Measurements from ENCODE around the gene CDH23.

CDH23 gene

GRCh38 chr10:71685554-71686232 is 289.0 kb downstream of the CDH23 start:
- TF ChIP-seq ZNF565 (CRISPR knock-in tag; conservative IDR thresholded peaks at IDR 0.05; ENCODE audit: low read depth) (no peak), PPARA (CRISPR knock-in tag; IDR thresholded peaks at IDR 0.05; ENCODE audit: borderline replicate concordance) (no peak), ZFP3 (CRISPR knock-in tag; IDR thresholded peaks at IDR 0.05) (no peak), RARB (CRISPR knock-in tag; IDR thresholded peaks at IDR 0.05) (no peak), OSR1 (CRISPR knock-in tag; IDR thresholded peaks at IDR 0.05) (no peak), GLIS3 (CRISPR knock-in tag; IDR thresholded peaks at IDR 0.05) (no peak), CSDC2 (CRISPR knock-in tag; IDR thresholded peaks at IDR 0.05) (no peak), ISL1 (CRISPR knock-in tag; IDR thresholded peaks at IDR 0.05) (no peak), SNAI2 (CRISPR knock-in tag; IDR thresholded peaks at IDR 0.05) (no peak), ZFP30 (CRISPR knock-in tag; IDR thresholded peaks at IDR 0.05) (no peak), ESRRG (CRISPR knock-in tag; IDR thresholded peaks at IDR 0.05) (no peak), ZNF8 (CRISPR knock-in tag; IDR thresholded peaks at IDR 0.05) (no peak), TCF4 (CRISPR knock-in tag; IDR thresholded peaks at IDR 0.05; ENCODE audit: borderline replicate concordance) (no peak), TOX (CRISPR knock-in tag; IDR thresholded peaks at IDR 0.05; ENCODE audit: borderline replicate concordance) (no peak), ARNTL (CRISPR knock-in tag; IDR thresholded peaks at IDR 0.05; ENCODE audit: borderline replicate concordance, low read depth) (no peak)
- TF ChIP-seq, protein P1, sequence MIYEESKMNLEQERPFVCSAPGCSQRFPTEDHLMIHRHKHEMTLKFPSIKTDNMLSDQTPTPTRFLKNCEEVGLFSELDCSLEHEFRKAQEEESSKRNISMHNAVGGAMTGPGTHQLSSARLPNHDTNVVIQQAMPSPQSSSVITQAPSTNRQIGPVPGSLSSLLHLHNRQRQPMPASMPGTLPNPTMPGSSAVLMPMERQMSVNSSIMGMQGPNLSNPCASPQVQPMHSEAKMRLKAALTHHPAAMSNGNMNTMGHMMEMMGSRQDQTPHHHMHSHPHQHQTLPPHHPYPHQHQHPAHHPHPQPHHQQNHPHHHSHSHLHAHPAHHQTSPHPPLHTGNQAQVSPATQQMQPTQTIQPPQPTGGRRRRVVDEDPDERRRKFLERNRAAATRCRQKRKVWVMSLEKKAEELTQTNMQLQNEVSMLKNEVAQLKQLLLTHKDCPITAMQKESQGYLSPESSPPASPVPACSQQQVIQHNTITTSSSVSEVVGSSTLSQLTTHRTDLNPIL (CRISPR knock-in tag; IDR thresholded peaks at IDR 0.05; ENCODE audit: low read depth): no peak
- TF ChIP-seq, protein P2, sequence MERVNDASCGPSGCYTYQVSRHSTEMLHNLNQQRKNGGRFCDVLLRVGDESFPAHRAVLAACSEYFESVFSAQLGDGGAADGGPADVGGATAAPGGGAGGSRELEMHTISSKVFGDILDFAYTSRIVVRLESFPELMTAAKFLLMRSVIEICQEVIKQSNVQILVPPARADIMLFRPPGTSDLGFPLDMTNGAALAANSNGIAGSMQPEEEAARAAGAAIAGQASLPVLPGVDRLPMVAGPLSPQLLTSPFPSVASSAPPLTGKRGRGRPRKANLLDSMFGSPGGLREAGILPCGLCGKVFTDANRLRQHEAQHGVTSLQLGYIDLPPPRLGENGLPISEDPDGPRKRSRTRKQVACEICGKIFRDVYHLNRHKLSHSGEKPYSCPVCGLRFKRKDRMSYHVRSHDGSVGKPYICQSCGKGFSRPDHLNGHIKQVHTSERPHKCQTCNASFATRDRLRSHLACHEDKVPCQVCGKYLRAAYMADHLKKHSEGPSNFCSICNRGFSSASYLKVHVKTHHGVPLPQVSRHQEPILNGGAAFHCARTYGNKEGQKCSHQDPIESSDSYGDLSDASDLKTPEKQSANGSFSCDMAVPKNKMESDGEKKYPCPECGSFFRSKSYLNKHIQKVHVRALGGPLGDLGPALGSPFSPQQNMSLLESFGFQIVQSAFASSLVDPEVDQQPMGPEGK (CRISPR knock-in tag; IDR thresholded peaks at IDR 0.05; ENCODE audit: borderline replicate concordance): no peak
- TF ChIP-seq, protein P3, sequence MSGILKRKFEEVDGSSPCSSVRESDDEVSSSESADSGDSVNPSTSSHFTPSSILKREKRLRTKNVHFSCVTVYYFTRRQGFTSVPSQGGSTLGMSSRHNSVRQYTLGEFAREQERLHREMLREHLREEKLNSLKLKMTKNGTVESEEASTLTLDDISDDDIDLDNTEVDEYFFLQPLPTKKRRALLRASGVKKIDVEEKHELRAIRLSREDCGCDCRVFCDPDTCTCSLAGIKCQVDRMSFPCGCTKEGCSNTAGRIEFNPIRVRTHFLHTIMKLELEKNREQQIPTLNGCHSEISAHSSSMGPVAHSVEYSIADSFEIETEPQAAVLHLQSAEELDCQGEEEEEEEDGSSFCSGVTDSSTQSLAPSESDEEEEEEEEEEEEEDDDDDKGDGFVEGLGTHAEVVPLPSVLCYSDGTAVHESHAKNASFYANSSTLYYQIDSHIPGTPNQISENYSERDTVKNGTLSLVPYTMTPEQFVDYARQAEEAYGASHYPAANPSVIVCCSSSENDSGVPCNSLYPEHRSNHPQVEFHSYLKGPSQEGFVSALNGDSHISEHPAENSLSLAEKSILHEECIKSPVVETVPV (CRISPR knock-in tag; IDR thresholded peaks at IDR 0.05): no peak
- no peak for ATAC-seq

DNA sequence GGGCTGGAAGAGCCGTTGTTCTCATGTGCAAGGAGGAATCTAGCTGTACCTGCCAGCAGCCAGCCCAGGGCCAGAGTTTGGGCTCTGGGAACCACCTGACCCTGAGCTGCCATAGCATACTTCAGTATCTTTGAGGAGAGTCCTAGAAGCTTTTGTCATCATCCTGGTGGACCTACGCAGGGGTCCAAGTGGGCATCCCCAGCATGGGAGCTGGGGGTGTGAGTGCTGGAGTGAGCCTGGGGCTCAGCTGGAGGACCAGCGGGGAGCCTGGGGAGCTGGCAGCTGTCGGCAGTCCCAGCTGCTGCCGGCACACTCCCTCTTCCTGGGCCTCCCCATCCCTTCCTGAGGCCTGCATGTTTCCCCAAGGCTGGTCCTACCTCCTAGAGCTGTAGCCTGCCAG is 290.4 kb downstream of the CDH23 start:
- no peak for ATAC-seq
- TF ChIP-seq RARB (CRISPR knock-in tag; IDR thresholded peaks at IDR 0.05) (no peak), CSDC2 (CRISPR knock-in tag; IDR thresholded peaks at IDR 0.05) (no peak), OSR1 (CRISPR knock-in tag; IDR thresholded peaks at IDR 0.05) (no peak), PPARA (CRISPR knock-in tag; IDR thresholded peaks at IDR 0.05; ENCODE audit: borderline replicate concordance) (no peak), TOX (CRISPR knock-in tag; IDR thresholded peaks at IDR 0.05; ENCODE audit: borderline replicate concordance) (no peak), ISL1 (CRISPR knock-in tag; IDR thresholded peaks at IDR 0.05) (no peak), ZC3H10 (CRISPR knock-in tag; IDR thresholded peaks at IDR 0.05) (no peak), ZNF8 (CRISPR knock-in tag; IDR thresholded peaks at IDR 0.05) (no peak), BACH2 (CRISPR knock-in tag; IDR thresholded peaks at IDR 0.05; ENCODE audit: borderline replicate concordance) (no peak), ESRRG (CRISPR knock-in tag; IDR thresholded peaks at IDR 0.05) (no peak), TCF4 (CRISPR knock-in tag; IDR thresholded peaks at IDR 0.05; ENCODE audit: borderline replicate concordance) (no peak), ZFP3 (CRISPR knock-in tag; IDR thresholded peaks at IDR 0.05) (no peak), ZFP30 (CRISPR knock-in tag; IDR thresholded peaks at IDR 0.05) (no peak), ZNF70 (CRISPR knock-in tag; IDR thresholded peaks at IDR 0.05) (no peak)
- TF ChIP-seq, protein P2 (CRISPR knock-in tag; IDR thresholded peaks at IDR 0.05; ENCODE audit: borderline replicate concordance): no peak
- TF ChIP-seq, protein P3 (CRISPR knock-in tag; IDR thresholded peaks at IDR 0.05): no peak

- no peak for ATAC-seq
- TF ChIP-seq BACH2 (CRISPR knock-in tag; IDR thresholded peaks at IDR 0.05; ENCODE audit: borderline replicate concordance) (no peak), ISL1 (CRISPR knock-in tag; IDR thresholded peaks at IDR 0.05) (no peak), ARNTL (CRISPR knock-in tag; IDR thresholded peaks at IDR 0.05; ENCODE audit: borderline replicate concordance, low read depth) (no peak), ZFP3 (CRISPR knock-in tag; IDR thresholded peaks at IDR 0.05) (no peak), ZNF8 (CRISPR knock-in tag; IDR thresholded peaks at IDR 0.05) (no peak)
Observed at GRCh38 chr10:71687480-71687879, 290.8 kb downstream of the CDH23 start.
